ENCODE data around the gene HS3ST6. TPM values are rescaled to one million over a fixed set of nuclear protein-coding genes. Genes with fewer than 3 reads are reported as not detected.
A peak's percentile ranks its signal among the peaks of the same experiment; 100 is the strongest.

The HS3ST6 gene
- total and polyA plus RNA-seq, 2 of the 13 experiments (the other 11 are each of a cell fraction or from before 2014, with no cell fraction given) = not detected

GRCh38 chr16:1942810-1943726 is 24.9 kb upstream of the HS3ST6 start, which contains the start of gene MSRB1 (continued):
- TF ChIP-seq PREB (CRISPR knock-in tag; IDR thresholded peaks at IDR 0.05) (no peak), ZNF577 (CRISPR knock-in tag; IDR thresholded peaks at IDR 0.05; ENCODE audit: borderline replicate concordance, low read depth) (no peak), NFRKB (IDR thresholded peaks at IDR 0.05) (no peak), SIN3A (IDR thresholded peaks at IDR 0.05; ENCODE audit: borderline replicate concordance, low read depth, low read length) (peak; percentile 93; the same call in 1 of the 2 replicates), ZNF775 (CRISPR knock-in tag; IDR thresholded peaks at IDR 0.05; ENCODE audit: borderline replicate concordance) (0 out of 2 replicates have a peak, but pooled peaks have one; percentile 1), ZNF513 (CRISPR knock-in tag; conservative IDR thresholded peaks at IDR 0.05) (no peak), KLF16 (CRISPR knock-in tag; IDR thresholded peaks at IDR 0.05) (peak in 1 of 2 experiments; percentile 79; a peak in 2 of 4 replicates), HCFC1 (IDR thresholded peaks at IDR 0.05; ENCODE audit: low read depth, low read length) (no peak), KDM3A (CRISPR knock-in tag; IDR thresholded peaks at IDR 0.05; ENCODE audit: low read depth) (no peak; the same call in 1 of the 2 replicates), EED (CRISPR knock-in tag; IDR thresholded peaks at IDR 0.05) (no peak), GTF2F1 (IDR thresholded peaks at IDR 0.05; ENCODE audit: low read length) (no peak), ZNF205 (CRISPR knock-in tag; IDR thresholded peaks at IDR 0.05) (no peak), TFDP1 (CRISPR knock-in tag; IDR thresholded peaks at IDR 0.05; ENCODE audit: borderline replicate concordance) (peak; percentile 80; the same call in 1 of the 2 replicates), ZFAT (CRISPR knock-in tag; conservative IDR thresholded peaks at IDR 0.05) (no peak), ZNF143 (CRISPR knock-in tag; IDR thresholded peaks at IDR 0.05) (no peak; the same call in 1 of the 2 replicates), REST (IDR thresholded peaks at IDR 0.05; ENCODE audit: borderline replicate concordance in 1 of 2, low read depth in 1 of 2, low read length in 2 of 2) (peak in 1 of 2 experiments; percentile 62; a peak in 1 of 4 replicates), RBM39 (IDR thresholded peaks at IDR 0.05; ENCODE audit: low read depth, low read length, poor library complexity, severe bottlenecking) (no peak), TOPORS (CRISPR knock-in tag; IDR thresholded peaks at IDR 0.05) (0 out of 2 replicates have a peak, but pooled peaks have one; percentile 51), ZSCAN9 (CRISPR knock-in tag; IDR thresholded peaks at IDR 0.05; ENCODE audit: borderline replicate concordance) (peak; percentile 86), GLI4 (CRISPR knock-in tag; IDR thresholded peaks at IDR 0.05; ENCODE audit: borderline replicate concordance) (no peak), POLR2A (IDR thresholded peaks at IDR 0.05; ENCODE audit: insufficient read depth in 1 of 2, low read depth in 2 of 2, low read length in 2 of 2) (peak; percentile 95), RAD21 (CRISPR knock-in tag; IDR thresholded peaks at IDR 0.05) (no peak), SP5 (CRISPR knock-in tag; IDR thresholded peaks at IDR 0.05; ENCODE audit: borderline replicate concordance, low read depth) (peak; percentile 39; the same call in 1 of the 2 replicates)
